Central memory CD8-positive, alpha-beta T cell (primary cell): Measurements from ENCODE around the gene BLOC1S5.

ENCODE experiments used
- ATAC-seq: fragments of 150-1000 bp; cut with Tn5 transposase; replicated peaks from 2 replicates; pipeline ENCODE4 v1.10.0; 2022; ENCODE audit warnings: mild to moderate bottlenecking, moderate FRiP score, moderate number of reproducible peaks; ENCODE audit not compliant: poor library complexity, severe bottlenecking; ENCODE audit errors: extremely low read depth
- DNase-seq, 2 donors: peaks; one replicate each; pipeline ENCODE4 v3.0.0; 2021; ENCODE audit warnings: low spot score in 2 of 2
- H3K27ac Mint-ChIP-seq: one replicate; pipeline ENCODE4 v1.8.0; 2022; ENCODE audit warnings: low read depth, mild to moderate bottlenecking, moderate library complexity, mixed read lengths
- H3K27me3 Mint-ChIP-seq: one replicate; pipeline ENCODE4 v1.8.0; 2022; ENCODE audit warnings: mixed read lengths
- H3K36me3 Mint-ChIP-seq: one replicate; pipeline ENCODE4 v1.8.0; 2022; ENCODE audit warnings: mild to moderate bottlenecking, moderate library complexity, mixed read lengths; ENCODE audit not compliant: insufficient read depth
- H3K4me1 Mint-ChIP-seq: one replicate; pipeline ENCODE4 v1.8.0; 2022; ENCODE audit warnings: mixed read lengths
- H3K4me3 Mint-ChIP-seq: one replicate; pipeline ENCODE4 v1.8.0; 2022; ENCODE audit warnings: mild to moderate bottlenecking, moderate library complexity, mixed read lengths
- H3K9me3 Mint-ChIP-seq: one replicate; pipeline ENCODE4 v1.8.0; 2022; ENCODE audit warnings: mixed read lengths

BLOC1S5 gene

GRCh38 chr6:7971499-7971898, 92.7 kb downstream of the BLOC1S5 start:
- no peak overlapping the region for H3K27ac Mint-ChIP-seq
- ATAC-seq = no peak
- H3K36me3 Mint-ChIP-seq = no peaks in the 10 kb centered on the region
- peaks cover 19% of the 10 kb centered on the region for H3K27me3 Mint-ChIP-seq
- no peak overlapping the region for H3K4me3 Mint-ChIP-seq
- peaks cover 5% of the 10 kb centered on the region for H3K9me3 Mint-ChIP-seq
- DNase-seq = no peak
- H3K4me1 Mint-ChIP-seq = no peaks in the 10 kb centered on the region

- Mint-ChIP-seq H3K4me1 (no peaks in the 10 kb centered on the region), H3K27ac (no peak overlapping the region), H3K36me3 (no peaks in the 10 kb centered on the region), H3K9me3 (peaks cover 5% of the 10 kb centered on the region), H3K4me3 (no peak overlapping the region), H3K27me3 (peaks cover 17% of the 10 kb centered on the region)
- DNase-seq (no peak), ATAC-seq (no peak)
Observed at GRCh38 chr6:7970616-7971015, 93.6 kb downstream of the BLOC1S5 start.
